OCI-M2 (cell line): ENCODE data around the gene SPATA3.
"Not testable (repeated sequence)": the region's sequence is repeated elsewhere in the genome, so short reads cannot be mapped to it uniquely, and the experiment has no call there.

Source experiments
- DNase-seq: peaks from one replicate; lab custom pipeline; 2025; ENCODE audit not compliant: unreplicated experiment; lab: John Stamatoyannopoulos, UW

The SPATA3 gene

GRCh38 chr2:230991598-230991997 lies 4.3 kb upstream of the SPATA3 start:
- no peak for DNase-seq

- DNase-seq: no peak
Observed at GRCh38 chr2:230996661-230997060, 740 bp downstream of the SPATA3 start.

- no peak for DNase-seq
Observed at GRCh38 chr2:230998882-230999281, 3.0 kb downstream of the SPATA3 start.

GRCh38 chr2:230999477-230999876 lies 3.6 kb downstream of the SPATA3 start:
- no peak for DNase-seq

DNA sequence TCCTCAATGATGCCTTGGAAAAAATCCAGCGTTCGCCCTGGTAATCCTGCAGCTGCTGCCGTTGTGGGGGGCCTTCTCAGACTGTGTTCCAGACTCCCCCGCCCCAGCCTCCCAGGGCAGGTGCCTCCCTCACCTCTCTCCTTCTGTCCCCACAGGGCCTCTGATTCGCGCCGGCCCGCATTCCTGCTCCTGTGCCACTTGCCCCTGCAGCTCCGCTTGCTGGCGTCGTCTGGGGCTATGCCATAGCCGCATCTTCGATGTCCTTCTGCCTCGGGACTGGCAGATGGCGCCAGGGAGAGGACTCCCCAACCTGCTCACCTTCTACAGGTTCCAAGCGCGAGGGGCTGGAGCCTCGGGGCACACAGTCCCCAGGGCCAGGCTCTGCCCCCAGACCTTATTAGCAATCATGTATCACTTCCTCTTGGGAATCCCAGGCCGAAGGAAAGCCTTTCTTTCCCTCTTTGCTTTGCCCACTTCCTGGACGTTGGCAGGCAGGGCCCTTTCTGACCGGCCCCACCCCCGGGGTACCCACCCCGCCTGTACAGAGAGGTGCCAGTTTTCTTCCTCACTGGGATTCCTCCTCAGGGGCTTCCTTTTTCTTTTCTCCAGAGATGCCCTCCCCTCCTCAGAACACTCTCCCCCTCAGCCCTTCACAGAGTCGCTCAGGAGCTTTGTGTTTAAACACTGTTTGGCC lies 4.4 kb downstream of the SPATA3 start:
- DNase-seq: no peak

- DNase-seq: no peak
Observed at GRCh38 chr2:231001036-231001435, 5.1 kb downstream of the SPATA3 start.

DNA sequence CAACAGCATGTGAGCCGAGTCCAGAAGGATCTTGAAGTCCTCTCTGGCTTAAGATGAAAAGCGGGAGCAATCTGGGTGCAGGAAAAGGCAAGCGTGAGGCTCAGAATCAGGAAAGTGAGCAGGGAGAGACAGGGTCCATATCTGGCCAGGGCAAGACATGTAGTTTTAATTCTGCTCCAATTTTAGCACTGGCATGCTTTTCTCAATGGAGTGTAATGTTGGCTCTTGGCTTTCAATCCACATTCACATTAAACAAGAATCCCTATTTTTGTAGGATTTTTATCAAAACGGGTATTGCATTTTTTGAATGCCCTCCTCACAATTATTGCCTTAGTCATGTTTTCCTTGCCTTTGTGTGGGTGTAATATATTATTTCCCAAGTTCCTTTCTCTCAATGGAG lies 6.0 kb downstream of the SPATA3 start:
- DNase-seq: no peak

GRCh38 chr2:231002641-231003040 lies 6.7 kb downstream of the SPATA3 start:
- DNase-seq: no peak

DNA sequence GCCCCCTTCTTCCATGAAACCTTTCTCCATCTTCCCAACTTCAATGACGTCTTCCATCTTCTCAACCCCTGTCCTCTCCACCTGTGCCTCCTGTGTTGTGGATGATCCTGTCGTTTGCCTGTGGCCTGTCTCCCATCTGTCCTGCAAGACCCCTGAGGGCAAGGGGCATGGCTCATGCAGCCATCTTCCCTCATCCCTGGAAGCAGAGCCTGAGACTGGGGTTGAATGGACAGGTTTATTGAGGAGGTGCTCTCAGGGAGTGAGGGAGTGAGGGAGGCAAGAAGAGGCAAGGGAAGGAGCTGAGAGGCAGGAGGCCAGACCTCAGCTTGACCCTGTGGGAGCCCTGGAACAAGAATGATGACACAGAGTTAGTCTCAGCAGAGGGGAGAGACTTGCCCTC lies 7.3 kb downstream of the SPATA3 start:
- DNase-seq: no peak

GRCh38 chr2:231004930-231005329 lies 9.0 kb downstream of the SPATA3 start:
- not testable (repeated sequence) for DNase-seq

DNA sequence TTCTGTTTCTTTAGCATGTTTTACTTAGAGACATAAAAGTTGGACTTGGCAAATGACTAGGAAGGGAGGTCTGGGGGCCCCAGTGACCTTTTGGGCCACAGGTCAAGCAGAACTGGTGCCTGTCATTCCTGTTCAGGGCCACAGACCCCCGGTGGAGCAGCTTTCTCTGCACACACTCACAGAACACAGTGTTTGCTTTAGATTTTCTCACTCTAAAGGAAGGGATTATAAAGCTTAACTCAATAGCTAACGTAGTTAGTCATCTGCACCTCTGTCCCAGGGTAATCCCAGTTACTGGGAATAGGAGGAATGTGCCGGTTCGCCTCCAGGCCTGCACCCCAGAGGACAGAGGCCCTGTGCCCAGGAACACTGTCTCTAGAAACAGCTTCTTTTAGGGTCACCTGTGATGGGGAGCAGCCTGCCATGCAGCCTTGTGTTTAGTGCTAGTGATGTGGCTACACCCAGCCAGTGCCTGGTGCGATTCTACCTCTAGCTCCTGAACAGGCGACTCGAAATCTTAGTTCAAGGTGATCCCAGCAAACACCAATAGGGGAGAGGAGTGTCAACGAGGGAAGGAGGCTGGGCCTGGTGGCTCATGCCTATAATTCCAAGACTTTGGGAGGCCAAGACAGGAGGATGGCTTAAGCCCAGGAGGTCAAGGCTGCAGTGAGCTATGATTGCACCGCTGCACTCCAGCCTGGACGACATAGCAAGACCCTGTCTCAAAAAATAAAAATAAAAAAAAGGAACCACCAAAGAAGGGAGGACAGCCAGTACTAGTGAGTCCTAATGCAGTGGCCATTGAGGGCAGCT lies 11.6 kb downstream of the SPATA3 start:
- no peak for DNase-seq

DNA sequence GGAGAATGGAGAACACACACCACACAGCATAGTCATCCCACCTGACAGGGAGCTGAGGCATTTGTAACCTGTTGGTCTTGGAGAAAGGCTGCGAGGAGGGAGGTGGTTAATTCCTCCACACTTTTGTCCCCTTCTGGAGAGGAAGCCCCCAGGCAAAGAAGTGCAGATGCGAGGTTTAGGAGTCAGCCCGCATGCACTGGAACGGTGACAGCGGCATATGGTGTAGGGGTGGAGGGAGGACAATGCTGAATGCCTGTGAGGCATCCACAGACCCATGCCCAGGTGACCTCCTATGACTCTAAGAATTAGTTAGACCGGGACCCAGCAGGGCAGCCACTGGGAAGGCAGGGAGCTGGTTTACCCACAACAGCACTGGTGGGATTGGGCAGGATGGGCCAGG lies 12.2 kb downstream of the SPATA3 start:
- no peak for DNase-seq

DNA sequence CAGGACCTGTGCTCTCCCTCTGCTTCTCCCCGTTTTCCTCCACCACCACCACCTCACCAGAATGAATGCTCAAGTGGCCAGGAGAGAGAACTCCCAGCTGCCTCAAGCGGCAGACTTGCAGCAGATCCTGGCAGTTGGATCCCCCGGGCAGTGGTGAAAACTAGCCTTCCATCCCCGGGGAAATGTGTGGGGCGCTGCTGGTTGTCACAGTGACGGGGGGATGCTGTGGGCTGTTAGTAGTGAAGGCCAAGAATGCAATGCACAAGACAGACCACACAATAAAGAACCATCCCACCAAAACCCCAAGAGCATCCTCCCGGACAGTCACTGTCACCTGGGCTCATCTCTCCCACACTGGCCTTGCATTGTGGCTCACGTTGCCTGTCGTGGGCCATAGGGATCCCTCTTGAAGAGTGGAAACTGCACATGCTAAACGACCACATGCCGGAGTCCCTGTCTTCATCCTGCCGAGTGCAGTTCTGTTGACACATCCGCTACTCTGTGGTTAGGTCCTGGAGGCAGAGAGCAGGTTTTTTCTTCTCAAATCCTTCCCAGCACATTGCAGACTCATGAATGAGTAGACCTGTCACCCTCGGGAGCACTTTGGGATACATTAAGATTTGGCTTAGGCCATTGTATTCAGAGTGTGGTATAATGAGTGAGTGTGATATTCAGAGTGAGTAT lies 13.5 kb downstream of the SPATA3 start:
- no peak for DNase-seq

- DNase-seq: no peak
Observed at GRCh38 chr2:231010201-231010730, 14.3 kb downstream of the SPATA3 start.

DNA sequence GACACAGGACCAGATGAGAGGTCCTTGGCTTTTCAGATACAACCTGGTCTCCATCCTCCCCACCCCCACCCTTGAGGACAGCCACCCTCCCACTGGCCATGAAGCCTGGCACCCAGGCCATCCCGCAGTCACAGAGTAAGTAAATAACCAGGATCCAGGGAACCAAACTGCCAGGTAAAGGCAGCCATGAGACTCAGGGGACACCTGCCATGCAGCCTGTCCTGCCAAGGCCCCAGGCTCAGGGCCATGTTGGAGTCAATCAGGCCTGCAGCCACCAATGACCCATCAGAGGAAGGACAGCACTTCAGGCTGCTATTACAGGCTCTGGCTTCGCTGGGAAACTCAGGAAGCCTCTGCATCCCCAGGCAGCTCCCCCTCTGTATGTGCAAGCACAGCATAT lies 15.6 kb downstream of the SPATA3 start:
- no peak for DNase-seq

DNA sequence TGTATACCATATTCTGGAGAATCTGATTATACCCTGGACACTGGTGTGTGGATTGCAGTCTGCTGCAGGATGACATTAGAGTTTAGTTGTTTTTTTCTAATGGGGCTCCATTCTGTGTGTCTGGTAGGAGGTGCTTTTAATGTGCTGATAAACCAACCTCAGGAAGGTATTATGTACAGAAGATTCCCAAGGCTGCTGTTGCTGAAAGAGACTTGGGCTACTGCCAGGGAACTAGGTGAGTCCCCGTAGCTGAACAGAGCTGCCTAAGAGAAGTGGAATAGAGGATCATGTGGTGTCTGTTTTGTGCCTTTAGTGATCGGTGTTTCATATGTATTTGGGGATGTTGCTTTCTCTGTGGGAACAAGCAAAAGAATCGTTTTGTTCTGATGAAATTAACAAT lies 16.5 kb downstream of the SPATA3 start:
- DNase-seq: no peak

GRCh38 chr2:231013820-231014219 lies 17.9 kb downstream of the SPATA3 start:
- DNase-seq: no peak

- DNase-seq: no peak
Observed at GRCh38 chr2:231015478-231015877, 19.6 kb downstream of the SPATA3 start.

DNA sequence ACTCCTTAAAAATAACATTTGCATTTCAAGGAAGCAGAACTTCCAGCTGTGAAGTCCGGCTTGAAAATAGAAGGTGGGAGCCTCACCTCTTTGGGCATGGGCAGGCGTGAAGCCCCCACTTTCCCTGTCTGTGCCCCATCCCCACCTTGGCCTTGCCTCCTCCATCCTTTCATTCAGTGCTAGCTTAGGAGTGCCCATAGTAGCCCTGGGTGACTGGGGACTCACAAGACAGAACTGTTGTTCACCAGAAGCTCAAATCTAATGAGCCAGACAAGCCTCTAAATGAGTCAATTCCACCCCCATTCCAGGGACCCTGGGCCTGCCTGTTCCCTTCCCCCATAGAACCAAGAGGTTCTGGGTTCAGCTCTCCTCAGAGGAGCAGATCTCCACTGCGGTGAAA lies 20.0 kb downstream of the SPATA3 start:
- no peak for DNase-seq

GRCh38 chr2:231016566-231017230 lies 20.8 kb downstream of the SPATA3 start:
- DNase-seq: no peak

GRCh38 chr2:231017231-231017598 lies 21.3 kb downstream of the SPATA3 start:
- no peak for DNase-seq
